Natural killer cell treated with Interleukin-12 subunit alpha and Interleukin-12 subunit beta and Interleukin-15 and Interleukin-18, amount 100 ng/mL, for 72 hours (primary cell): ENCODE data around the gene HOXD12. TPM values are rescaled to one million over a fixed set of nuclear protein-coding genes. Genes with fewer than 3 reads are reported as not detected.

Source experiments
- ATAC-seq, 2 donors: fragments of 150-1000 bp; cut with Tn5 transposase in 1 of 2; sonication (Bioruptor Pico), chemical (Tn5 transposase) in 1 of 2; 2 replicates each; pipeline ENCODE4 v1.10.0; 2021
- DNase-seq: peaks from one replicate; pipeline ENCODE4 v3.0.0; 2022; ENCODE audit warnings: low spot score
- H3K27ac Mint-ChIP-seq, 2 donors: 1 replicate in 1 of 2; 2 replicates in 1 of 2; pipeline ENCODE4 v1.8.0; 2022; ENCODE audit warnings: mixed read lengths in 2 of 2, mild to moderate bottlenecking in 1 of 2, moderate library complexity in 1 of 2
- H3K27me3 Mint-ChIP-seq, 2 donors: 1 replicate in 1 of 2; 2 replicates in 1 of 2; pipeline ENCODE4 v1.8.0; 2022; ENCODE audit warnings: mixed read lengths in 2 of 2
- H3K36me3 Mint-ChIP-seq: one replicate; pipeline ENCODE4 v1.8.0; 2022; ENCODE audit warnings: mixed read lengths
- H3K4me1 Mint-ChIP-seq, 2 donors: 1 replicate in 1 of 2; 2 replicates in 1 of 2; pipeline ENCODE4 v1.8.0; 2022; ENCODE audit warnings: low read depth in 2 of 2, mixed read lengths in 2 of 2, mild to moderate bottlenecking in 1 of 2
- H3K4me3 Mint-ChIP-seq: one replicate; pipeline ENCODE4 v1.8.0; 2022; ENCODE audit warnings: mixed read lengths
- H3K9me3 Mint-ChIP-seq: 2 replicates; pipeline ENCODE4 v1.8.0; 2022; ENCODE audit warnings: mixed read lengths
- total RNA-seq, 2 donors: library from RNA; stranded (reverse); gene quantifications; one replicate each; pipeline ENCODE4 v1.2.3, GENCODE V29; 2022

Gene HOXD12
- total RNA-seq, 2 donors from 2014 or later = not detected

DNA sequence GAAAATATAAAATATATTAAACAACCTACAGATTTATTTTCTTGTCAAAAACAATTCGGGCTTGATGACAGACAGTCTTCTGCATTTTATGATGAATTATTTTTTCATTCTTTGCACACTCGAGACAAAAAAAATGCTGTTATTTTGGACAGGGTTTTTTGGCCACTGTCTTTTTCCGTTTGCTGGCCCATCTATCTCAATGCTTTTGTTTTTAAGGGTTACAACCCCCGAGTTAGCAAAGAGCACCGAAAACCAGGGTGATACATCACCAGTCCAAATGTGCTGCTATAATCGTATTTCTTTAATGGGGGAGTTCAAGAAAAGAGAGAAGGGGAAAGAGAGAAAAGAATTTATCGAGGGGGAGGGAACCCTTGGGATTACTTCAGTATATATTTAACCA lies 23.5 kb upstream of the HOXD12 start:
- no peak for ATAC-seq
- Mint-ChIP-seq H3K36me3 (peaks cover 30% of the 10 kb centered on the region), H3K27ac (no peak overlapping the region), H3K4me3 (no peak overlapping the region), H3K9me3 (no peaks in the 10 kb centered on the region), H3K27me3 (peaks cover 48 to 65% of the 10 kb centered on the region in 2 donors), H3K4me1 (peaks cover 5 to 7% of the 10 kb centered on the region in 2 donors)
- no peak for DNase-seq

DNA sequence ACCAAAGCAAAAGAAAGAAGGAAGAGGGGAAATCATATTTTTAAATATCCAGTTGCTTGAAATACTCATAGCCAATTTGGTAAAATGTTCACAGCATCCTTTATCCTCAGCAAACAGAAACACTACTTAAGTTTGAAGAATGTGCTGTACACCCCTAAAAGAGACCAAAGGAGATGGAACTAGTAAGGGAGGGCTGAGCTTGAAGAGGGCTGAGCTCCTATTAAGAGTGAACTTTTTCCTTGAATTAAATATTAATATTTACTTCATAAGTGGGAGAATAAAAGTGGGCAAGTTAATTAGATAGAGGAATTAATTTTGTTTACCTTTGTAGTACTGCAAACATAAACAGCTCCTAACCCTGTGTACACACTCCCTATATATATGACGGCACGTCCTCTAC lies 22.8 kb upstream of the HOXD12 start:
- H3K36me3 Mint-ChIP-seq = peaks cover 36% of the 10 kb centered on the region
- no peak for ATAC-seq
- no peak overlapping the region for H3K27ac Mint-ChIP-seq
- no peak overlapping the region for H3K4me3 Mint-ChIP-seq
- no peak for DNase-seq
- peaks cover 5 to 7% of the 10 kb centered on the region in 2 donors for H3K4me1 Mint-ChIP-seq
- H3K9me3 Mint-ChIP-seq = no peaks in the 10 kb centered on the region
- H3K27me3 Mint-ChIP-seq = peaks cover 51 to 67% of the 10 kb centered on the region in 2 donors

DNA sequence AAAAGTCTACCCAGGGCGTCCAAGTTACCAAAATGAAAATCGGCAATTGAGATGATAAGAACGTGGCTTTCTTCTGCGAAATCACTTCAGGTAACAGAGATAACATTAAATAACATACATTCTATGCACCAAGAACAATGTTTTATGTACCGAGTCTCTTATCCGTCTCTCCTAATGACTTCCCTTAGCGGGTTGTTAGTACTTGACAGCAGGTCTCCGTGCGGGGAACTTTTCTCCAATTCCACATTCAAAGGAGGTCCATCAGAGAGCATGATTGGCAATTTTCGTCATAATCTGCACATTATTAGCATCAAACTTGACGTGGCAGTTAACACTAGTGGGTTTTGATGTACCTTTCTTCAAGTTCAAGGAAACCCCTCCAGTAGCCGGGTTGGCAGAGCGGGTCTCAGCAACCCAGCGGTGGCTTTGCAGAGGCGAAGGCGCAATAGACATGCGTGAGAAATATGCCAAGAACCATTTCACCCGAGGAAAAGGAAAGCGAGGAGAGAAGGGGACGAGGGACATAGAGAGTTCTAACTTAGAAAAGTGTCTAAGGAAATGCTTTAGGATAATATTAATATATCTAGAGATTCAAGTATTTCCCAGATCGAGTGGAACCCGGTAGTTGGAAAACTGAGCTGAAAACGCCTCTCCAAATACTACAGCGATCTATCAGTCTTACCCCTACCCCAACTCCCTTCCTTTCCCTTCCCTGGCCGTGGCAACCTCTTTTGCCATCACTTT lies 20.9 kb upstream of the HOXD12 start:
- no peak for ATAC-seq
- Mint-ChIP-seq H3K4me1 (peaks cover 5 to 8% of the 10 kb centered on the region in 2 donors), H3K27me3 (peaks cover 42 to 71% of the 10 kb centered on the region in 2 donors), H3K27ac (peak overlapping the region; percentile 51 to 77), H3K4me3 (peak overlapping the region; percentile 65), H3K36me3 (peaks cover 40% of the 10 kb centered on the region), H3K9me3 (no peaks in the 10 kb centered on the region)
- no peak for DNase-seq

DNA sequence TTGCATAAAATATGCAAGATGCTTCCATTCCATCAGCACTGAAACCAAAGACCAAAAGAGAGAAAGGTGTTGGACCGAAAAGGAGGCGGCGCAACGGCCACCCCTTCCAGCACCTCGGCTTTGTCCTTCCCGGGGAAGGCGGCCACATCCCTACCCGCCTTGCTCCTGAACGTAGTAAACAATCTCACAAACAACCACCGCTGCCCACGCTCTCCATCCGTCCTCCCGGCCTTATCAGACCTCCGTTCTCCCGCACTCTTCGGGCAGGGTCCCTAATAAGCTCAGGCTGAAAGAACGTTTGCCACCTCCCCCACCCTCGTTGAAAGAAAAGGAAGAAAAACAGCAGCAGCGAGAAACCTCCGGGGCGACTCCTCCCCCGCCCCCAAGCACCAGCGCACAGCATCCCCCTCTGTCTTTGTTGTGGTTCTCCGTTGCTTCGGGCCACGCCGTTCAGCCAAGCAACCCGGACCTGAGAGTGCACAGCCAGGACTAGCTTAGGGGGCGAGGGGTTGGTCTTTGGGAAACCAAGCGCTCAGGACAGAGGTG lies 20.2 kb upstream of the HOXD12 start:
- no peak for DNase-seq
- peaks cover 5 to 9% of the 10 kb centered on the region in 2 donors for H3K4me1 Mint-ChIP-seq
- H3K9me3 Mint-ChIP-seq = no peaks in the 10 kb centered on the region
- peaks cover 42% of the 10 kb centered on the region for H3K36me3 Mint-ChIP-seq
- H3K27ac Mint-ChIP-seq = peak overlapping the region; percentile 51 to 77
- no peak for ATAC-seq
- peak overlapping the region; percentile 65 for H3K4me3 Mint-ChIP-seq
- peaks cover 45 to 72% of the 10 kb centered on the region in 2 donors for H3K27me3 Mint-ChIP-seq

DNA sequence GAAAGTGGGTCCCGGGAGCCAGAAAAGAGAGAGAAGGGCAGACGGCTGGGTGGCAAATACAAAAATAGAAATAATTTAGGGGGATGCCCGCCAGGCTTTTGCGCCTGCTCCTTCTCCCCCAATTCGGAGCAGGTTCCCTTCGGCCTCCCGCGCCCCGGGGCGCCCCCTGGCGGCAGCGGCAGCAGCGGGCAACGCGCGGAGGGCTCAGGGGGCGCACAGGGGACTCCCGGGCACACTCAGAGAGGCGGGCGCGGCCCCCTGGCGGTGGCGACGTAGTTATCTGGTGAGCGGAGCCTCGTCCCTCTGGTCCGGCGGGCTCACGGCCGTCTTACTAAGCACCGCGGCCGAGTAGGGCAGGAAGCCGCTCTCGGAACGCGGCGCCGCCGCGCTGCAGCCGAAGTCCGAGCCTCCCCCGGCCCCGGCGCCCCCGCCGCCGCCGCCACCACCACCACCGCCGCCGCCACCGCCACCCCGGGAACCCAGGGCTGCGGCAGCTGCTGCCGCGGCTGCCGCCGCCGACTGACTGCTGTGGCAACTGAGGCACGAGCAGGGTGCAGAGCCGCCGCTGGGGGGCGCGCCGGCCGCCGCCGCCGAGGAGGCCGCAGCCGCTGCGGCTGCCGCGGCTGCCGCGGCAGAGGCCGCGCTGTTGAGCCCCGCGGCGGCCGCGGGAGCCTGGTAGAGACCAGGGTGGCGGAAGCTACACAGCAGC lies 19.6 kb upstream of the HOXD12 start:
- H3K27ac Mint-ChIP-seq = peak overlapping the region in 1 of 2 donors; percentile 77
- H3K9me3 Mint-ChIP-seq = no peaks in the 10 kb centered on the region
- H3K36me3 Mint-ChIP-seq = peaks cover 40% of the 10 kb centered on the region
- DNase-seq (no peak), ATAC-seq (peak in 1 of 2 donors; percentile 57)
- H3K27me3 Mint-ChIP-seq = peaks cover 49 to 72% of the 10 kb centered on the region in 2 donors
- H3K4me3 Mint-ChIP-seq = peak overlapping the region; percentile 65
- peaks cover 5 to 9% of the 10 kb centered on the region in 2 donors for H3K4me1 Mint-ChIP-seq

DNA sequence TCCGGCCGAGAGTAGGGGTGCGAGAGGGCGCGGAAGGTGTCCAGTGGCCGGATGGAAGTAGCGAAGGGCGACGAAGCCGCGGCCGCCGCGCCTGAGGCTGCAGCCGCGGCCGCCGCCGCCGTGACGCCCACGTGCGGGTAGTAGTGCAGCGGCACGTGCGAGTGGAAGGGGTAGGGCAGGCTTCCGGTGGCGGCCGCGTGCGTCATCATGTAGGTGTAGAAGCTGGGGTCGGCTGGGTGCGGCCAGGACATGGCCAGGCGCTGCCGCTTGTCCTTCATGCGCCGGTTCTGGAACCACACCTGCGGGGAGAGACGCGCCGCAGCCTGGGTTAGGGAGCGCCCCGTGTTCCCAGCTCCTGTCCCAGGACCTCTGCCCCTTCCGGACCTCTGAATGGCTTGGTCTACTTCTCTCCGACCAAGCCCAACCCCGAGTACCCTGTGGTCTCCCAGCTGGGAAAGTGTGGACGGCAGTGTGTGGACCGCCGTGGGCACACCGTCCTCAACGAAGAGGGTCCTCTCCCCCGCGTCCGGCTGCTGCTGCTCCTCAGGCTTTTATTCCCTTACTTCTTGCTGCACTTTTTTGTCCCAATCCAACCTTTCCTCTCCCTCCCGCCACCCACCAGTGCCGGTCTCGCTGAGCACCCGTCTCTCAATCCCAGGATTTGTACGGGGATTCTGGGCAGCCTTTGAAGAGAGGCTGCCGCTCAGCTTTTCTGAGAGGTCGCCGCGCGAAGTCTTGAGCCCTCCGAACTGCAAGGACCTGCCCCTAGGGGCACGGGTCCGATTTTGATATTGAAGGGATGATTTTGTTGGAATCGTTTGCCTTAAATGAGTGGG lies 18.8 kb upstream of the HOXD12 start:
- Mint-ChIP-seq H3K36me3 (peaks cover 33% of the 10 kb centered on the region), H3K4me3 (peak overlapping the region; percentile 32), H3K27ac (peak overlapping the region in 1 of 2 donors; percentile 21), H3K9me3 (no peaks in the 10 kb centered on the region), H3K4me1 (peaks cover 5 to 9% of the 10 kb centered on the region in 2 donors), H3K27me3 (peaks cover 45 to 69% of the 10 kb centered on the region in 2 donors)
- DNase-seq = no peak
- ATAC-seq = no peak

DNA sequence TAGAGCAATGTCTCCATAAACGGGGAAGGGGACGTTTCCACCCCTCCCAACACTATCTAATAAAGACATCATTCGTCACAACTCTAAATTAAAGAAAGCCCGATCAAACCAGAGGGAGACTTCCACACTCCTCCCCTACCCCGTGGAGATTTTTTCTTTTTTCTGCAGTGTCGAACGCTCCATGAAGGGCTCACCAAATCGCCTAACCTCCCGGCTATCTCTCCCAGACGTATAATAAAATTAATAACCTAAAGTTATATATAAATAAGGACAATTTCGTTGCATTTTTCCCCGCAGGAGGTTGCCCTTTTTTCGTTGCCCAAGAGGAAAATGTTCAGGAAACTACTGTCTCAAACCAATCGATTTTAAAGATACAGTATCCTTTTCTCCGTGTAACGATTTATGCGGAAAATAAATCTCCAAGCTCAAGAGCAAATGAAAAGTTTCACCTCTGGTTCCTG lies 18.2 kb upstream of the HOXD12 start:
- ATAC-seq (no peak), DNase-seq (no peak)
- H3K9me3 Mint-ChIP-seq = no peaks in the 10 kb centered on the region
- peaks cover 29% of the 10 kb centered on the region for H3K36me3 Mint-ChIP-seq
- peaks cover 5 to 9% of the 10 kb centered on the region in 2 donors for H3K4me1 Mint-ChIP-seq
- H3K27ac Mint-ChIP-seq = peak overlapping the region in 1 of 2 donors; percentile 21
- peak overlapping the region; percentile 32 for H3K4me3 Mint-ChIP-seq
- H3K27me3 Mint-ChIP-seq = peaks cover 42 to 66% of the 10 kb centered on the region in 2 donors

DNA sequence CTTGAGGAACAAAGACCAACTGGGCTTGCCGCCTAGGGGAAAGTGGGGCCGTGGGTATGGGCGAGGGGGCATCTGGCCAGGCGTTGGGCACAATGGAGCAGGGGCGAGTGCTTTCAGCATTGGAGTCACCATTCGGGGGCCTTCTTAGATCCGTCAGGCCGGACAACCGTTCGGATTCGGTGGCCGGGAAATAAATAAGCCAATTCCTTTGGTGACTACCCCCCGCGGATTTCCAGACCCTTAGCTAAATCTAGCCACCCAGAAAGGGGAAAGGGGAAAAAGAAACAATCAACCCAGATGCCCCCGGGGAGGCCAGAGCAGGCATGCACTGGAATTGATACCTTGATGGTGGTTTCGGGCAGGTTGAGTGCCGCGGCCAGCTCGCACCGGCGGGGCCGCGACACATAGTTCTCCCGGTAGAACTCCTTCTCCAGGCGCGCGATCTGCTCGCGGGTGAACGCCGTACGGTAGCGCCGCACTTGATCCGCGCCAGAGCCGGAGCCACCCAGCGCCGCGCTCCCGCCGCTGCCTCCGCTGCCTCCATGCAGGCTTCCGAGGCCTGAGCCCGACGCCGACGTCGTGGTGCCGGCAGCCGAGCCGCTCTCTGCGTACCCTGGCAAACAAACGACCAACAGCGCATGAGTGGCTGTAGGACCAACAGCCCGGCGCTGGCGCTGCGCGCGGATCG lies 17.6 kb upstream of the HOXD12 start:
- H3K4me3 Mint-ChIP-seq = peak overlapping the region; percentile 32
- H3K27me3 Mint-ChIP-seq = peaks cover 45 to 66% of the 10 kb centered on the region in 2 donors
- H3K36me3 Mint-ChIP-seq = peaks cover 29% of the 10 kb centered on the region
- H3K4me1 Mint-ChIP-seq = peaks cover 5 to 9% of the 10 kb centered on the region in 2 donors
- H3K27ac Mint-ChIP-seq = peak overlapping the region in 1 of 2 donors; percentile 21
- no peak for ATAC-seq
- no peaks in the 10 kb centered on the region for H3K9me3 Mint-ChIP-seq
- no peak for DNase-seq

DNA sequence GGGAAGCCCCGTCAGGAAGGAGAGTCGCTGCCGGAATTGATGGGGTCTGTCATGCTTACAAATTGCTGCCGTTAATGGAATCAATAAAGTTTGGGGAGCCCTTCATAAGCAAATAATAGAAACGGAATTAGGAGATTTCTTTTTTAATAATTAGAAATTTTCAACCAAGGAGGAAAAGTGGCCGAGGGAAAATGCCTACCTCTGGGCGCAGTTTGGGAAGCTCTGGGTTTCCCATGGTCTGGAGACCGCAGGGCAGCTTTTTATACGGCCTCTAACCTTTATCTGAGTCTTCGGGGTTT lies 17.1 kb upstream of the HOXD12 start:
- H3K4me3 Mint-ChIP-seq = no peak overlapping the region

DNA sequence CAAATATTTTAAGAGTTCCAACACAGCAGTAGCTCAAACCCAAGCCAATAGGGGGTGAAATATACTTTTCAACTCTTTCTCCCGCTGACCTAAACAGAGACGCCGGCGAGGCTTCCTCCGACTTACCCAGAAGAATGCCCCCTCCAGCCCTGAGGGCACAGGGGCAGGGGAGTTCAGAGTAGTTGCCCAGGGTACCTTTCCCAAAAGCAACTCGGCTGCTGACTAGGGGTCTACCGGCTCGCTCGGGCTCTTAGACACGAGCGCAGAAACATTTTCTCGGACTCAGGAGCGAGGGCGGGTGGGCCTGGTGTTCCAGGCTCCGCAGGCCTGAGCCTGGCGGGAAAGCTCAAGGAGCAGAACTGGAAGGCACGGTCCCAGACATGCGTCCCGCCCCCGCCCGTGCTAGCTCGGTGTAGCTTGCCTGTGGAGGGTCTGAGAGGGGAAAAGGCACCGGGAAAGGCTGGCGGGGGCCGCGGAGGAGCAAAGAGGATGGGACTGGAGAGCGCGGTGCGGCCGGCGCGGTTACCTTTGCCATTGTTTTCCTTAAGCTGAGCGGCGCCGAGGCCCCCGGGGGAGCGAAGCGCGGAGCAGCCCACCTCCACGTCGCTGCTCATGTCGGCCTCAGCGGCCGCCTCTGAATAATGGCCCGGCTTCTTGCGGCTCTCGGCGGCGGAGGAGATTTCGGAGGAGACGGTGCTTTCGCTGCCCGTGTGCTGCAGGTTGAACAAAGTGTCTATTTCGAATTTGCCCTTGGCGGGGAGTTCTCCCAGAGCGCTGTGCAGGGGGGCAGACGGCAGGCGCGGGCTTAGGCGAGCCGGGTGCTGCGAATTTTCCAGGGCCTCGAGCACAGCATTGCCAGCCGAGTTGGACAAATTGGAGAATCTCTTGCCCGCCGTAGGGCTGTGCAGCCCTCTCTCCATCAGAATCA lies 16.5 kb upstream of the HOXD12 start:
- ATAC-seq (peak in 1 of 2 donors; percentile 10), DNase-seq (no peak)
- Mint-ChIP-seq H3K4me1 (peaks cover 5 to 11% of the 10 kb centered on the region in 2 donors), H3K9me3 (no peaks in the 10 kb centered on the region), H3K4me3 (peak overlapping the region; percentile 5), H3K27ac (peak overlapping the region; percentile 37 to 40), H3K27me3 (peaks cover 47 to 76% of the 10 kb centered on the region in 2 donors), H3K36me3 (peaks cover 30% of the 10 kb centered on the region)

More for the DNA sequence above, 17.1 kb upstream of the HOXD12 start:
- Mint-ChIP-seq H3K9me3 (no peaks in the 10 kb centered on the region), H3K27ac (peak overlapping the region in 1 of 2 donors; percentile 37), H3K4me1 (peaks cover 5 to 9% of the 10 kb centered on the region in 2 donors), H3K36me3 (peaks cover 30% of the 10 kb centered on the region), H3K27me3 (peaks cover 47 to 71% of the 10 kb centered on the region in 2 donors)
- no peak for DNase-seq
- ATAC-seq = no peak

DNA sequence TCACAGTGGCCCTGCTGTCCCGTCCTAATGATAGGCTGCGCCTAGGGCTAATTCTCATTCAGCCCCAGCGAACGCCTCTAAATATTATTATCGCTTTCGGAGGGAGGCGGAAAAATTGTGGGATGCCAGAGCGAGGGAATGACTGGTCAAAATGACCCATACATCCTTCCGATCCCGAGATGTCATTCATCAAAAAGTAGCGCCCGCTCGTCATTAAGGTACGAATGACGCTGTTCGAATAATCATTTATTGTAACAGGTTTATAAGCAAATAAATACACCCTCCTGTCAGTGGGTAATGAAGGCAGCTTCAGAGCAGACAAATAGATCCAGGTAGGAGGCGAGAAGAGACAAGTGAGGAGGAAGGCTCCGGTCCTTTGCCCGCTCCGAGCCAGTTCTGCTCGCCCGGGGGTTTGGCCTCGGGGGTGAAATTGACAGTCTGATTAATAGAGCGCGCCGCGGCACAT lies 15.8 kb upstream of the HOXD12 start, which contains the start of gene EVX2:
TSS of gene EVX2 (minus strand) at position 167 of the 466 bp plus-strand sequence. CDS start 186 bp downstream, outside the sequence.
- no peaks in the 10 kb centered on the region for H3K9me3 Mint-ChIP-seq
- H3K27me3 Mint-ChIP-seq = peaks cover 45 to 75% of the 10 kb centered on the region in 2 donors
- ATAC-seq = no peak
- no peak for DNase-seq
- H3K4me1 Mint-ChIP-seq = peaks cover 5 to 15% of the 10 kb centered on the region in 2 donors
- H3K36me3 Mint-ChIP-seq = peaks cover 24% of the 10 kb centered on the region
- peak within 1 kb of the TSS; percentile 37 to 40 for H3K27ac Mint-ChIP-seq
- H3K4me3 Mint-ChIP-seq = peak within 1 kb of the TSS; percentile 5
